ENCODE measurements around the gene JPT2.
"Not testable (repeated sequence)": the region's sequence is repeated elsewhere in the genome, so short reads cannot be mapped to it uniquely, and the experiment has no call there.

Gene JPT2

DNA sequence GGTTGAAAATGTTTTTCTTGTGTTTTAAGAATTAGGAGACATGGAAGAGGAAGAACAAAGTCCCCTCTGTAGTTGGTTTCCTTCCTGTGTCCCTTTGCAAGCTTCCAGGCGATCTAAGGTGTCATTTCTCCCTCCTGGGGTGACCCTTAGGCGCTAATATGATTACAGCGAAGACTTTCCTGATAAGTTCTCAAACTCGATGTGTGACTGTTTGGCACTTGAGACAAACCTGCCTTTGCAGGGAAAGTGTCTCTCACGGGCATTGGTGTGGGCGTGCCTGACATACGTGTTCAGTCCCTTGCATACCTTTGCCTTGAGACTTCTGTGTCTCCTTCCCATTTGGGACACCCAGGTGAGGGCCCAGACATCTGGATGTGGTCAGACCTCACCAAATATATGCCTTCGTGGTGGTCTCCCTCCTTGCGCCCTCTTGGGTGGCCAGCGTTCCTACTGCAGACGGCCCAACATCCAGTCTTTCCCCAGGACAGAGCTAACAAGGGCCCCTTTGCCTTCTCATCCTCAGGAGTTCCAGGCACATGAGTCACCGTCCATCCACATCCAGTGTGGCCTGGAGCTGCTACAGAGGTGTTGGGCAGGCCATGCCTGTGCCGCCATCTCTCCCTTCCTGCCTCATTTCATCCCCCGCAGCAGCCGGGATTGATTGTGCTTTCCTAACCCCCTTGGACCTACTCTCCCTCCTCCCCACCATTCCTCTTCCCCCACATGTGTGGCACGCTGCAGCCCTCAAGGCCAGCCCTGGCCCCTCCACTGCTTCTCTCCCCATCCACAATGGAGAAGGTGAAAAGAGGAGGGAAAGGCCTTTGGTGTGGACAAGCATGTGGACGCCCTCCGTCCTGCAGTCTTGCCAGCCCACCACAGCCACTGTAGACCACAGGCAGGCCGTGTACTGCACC is 3.1 kb upstream of the JPT2 start:
- DNase-seq (ENCODE audit: low read depth, low spot score) = peak; percentile 78

GRCh38 chr16:1676661-1677060 is 1.4 kb upstream of the JPT2 start:
- no peak for DNase-seq (ENCODE audit: low read depth, low spot score)

DNA sequence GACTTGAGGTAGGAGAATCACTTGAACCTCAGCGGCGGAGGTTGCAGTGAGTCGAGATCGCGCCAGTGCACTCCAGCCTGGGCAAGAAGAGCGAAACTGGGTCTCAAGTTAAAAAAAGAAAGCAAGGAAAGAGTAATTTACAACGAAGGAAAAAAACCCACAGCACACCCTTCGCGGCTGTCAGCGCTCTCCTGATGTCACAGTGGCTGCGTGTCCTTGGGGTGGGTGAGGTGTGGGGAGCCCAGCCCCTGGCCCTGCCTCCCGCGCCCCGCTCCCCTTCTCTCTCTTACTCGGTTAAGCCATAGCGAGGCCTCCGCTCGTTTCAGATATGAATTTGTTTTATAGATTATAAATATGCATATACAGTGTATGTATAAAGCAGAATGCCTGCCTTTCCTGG is 740 bp upstream of the JPT2 start:
- DNase-seq (ENCODE audit: low read depth, low spot score) = no peak

GRCh38 chr16:1678500-1679098 is 520 bp downstream of the JPT2 start:
- DNase-seq (ENCODE audit: low read depth, low spot score) = peak; percentile 60

DNA sequence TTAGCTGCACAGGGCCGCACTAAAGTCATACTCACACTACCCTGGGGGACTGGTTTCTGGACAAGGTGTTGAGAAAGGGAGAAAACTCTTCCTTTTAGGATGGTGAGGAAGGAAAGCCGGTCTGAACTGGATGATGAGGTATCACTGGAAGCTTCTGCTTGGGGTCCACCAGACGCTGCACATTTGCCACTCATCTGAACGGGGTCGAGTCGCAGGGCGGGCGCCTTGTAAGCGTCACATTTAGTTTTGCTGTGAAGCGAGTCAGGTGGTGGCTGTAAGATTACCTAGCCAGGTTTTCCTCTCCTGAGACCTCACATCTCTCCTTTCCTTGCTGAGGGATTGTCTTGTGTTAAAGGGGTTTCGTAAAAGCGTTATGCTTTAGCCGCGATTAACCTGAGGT is 2.3 kb downstream of the JPT2 start:
- DNase-seq (ENCODE audit: low read depth, low spot score) = no peak

DNA sequence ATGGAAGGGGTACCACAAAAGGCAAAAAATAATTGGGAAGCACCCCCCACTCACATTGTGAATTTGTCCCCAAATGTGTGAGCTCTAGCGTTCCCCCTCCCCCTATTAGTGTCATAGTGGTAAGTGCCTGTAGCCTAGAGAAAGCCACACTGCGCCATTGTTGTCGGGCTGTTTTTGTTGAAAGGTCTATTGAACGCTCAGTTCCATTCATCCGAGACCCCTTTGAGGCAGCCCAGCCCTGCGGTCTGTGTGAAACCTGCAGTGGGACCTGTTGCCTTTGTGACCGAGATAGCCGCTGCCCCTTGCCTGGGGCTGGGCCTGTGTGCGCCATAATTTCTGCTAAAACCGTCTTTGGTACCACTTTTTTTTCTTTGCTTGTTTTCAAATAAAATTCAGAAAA is 3.0 kb downstream of the JPT2 start:
- no peak for DNase-seq (ENCODE audit: low read depth, low spot score)

GRCh38 chr16:1687427-1688316 is 9.6 kb downstream of the JPT2 start:
- no peak for DNase-seq (ENCODE audit: low read depth, low spot score)

GRCh38 chr16:1688807-1689560 is 10.9 kb downstream of the JPT2 start:
- peak; percentile 96 for DNase-seq (ENCODE audit: low read depth, low spot score)

DNA sequence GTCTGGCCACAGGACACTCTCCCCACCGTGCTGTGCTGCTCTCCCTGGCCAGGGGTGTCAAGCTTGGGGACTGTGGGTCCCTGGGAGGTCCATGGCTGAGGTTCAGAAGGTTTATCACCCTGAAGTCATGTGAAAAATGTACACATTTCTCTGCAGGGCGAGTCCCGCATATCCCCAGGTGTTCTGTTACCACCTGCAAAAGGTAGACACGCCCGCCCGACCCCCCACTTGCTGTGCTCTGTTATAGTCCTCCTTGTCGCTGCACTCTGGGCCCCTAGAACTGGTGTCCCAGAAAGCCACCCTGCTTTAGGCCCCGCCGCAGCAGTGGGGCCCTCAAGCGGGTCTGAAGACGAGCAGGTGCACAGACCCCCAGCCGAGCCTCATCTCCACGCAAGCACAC is 11.8 kb downstream of the JPT2 start:
- DNase-seq (ENCODE audit: low read depth, low spot score) = no peak

DNA sequence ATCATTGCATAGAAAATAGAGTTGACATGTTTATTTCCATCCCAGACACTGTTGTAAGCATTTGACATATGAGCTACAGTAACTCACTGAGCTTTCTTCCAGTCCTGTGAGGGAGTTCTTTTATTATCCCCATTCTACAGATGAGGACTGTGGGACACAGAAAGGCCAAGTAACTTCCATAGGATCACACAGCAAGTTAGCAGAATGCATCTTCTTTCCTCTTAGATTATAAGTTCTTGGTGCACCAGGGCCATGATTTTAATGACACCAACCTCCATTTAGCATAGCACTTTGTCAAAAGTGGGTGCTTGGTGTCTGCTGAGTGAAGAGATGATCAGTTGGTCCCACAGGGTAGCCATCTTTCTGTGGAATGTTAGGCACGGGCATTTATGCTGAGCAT is 12.7 kb downstream of the JPT2 start:
- DNase-seq (ENCODE audit: low read depth, low spot score) = no peak

- DNase-seq (ENCODE audit: low read depth, low spot score) = peak; percentile 42
These were observed 13.2 kb downstream of the JPT2 start for GRCh38 chr16:1691276-1691675.

DNA sequence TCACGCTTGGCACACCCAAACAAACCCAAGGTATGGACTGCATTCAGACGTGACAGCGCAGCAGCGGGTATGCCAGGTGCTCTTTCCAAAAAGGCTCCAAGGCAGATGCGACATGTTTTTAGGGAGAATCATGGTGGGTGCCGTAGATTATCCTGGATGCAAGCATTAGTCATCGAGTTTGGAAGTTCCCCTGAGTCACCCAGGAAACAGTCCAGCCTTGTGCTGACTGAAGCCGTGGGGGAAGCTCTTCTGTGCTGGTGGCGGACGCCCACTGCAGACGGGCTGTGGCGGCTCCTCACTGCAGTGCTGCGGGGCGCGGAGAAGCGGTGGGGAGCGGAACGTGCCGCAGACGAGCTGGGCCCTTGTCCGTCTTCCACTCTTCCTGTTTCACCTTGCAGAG is 13.9 kb downstream of the JPT2 start:
- peak; percentile 86 for DNase-seq (ENCODE audit: low read depth, low spot score)

DNA sequence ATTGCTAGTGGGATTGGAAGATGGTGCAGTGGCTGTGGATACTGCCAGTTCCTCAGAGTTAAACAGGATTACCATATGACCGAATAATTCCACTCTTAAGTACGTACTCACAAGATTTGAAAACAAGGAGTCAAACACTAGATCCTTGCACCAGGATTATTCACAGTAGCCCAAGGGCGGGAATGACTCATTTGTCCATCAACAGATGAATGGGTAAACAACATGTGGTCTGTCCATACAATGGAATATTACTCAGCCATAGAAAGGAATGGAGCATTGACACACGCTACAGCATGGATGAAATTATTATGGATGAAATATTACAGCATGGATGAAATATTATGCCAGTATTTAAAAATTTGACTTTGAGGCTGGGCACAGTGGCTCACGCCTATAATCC is 18.8 kb downstream of the JPT2 start:
- no peak for DNase-seq (ENCODE audit: low read depth, low spot score)

GRCh38 chr16:1698680-1699079 is 20.6 kb downstream of the JPT2 start:
- no peak for DNase-seq (ENCODE audit: low read depth, low spot score)

- DNase-seq (ENCODE audit: low read depth, low spot score) = no peak
These were observed 22.2 kb downstream of the JPT2 start for GRCh38 chr16:1700246-1700645.

DNA sequence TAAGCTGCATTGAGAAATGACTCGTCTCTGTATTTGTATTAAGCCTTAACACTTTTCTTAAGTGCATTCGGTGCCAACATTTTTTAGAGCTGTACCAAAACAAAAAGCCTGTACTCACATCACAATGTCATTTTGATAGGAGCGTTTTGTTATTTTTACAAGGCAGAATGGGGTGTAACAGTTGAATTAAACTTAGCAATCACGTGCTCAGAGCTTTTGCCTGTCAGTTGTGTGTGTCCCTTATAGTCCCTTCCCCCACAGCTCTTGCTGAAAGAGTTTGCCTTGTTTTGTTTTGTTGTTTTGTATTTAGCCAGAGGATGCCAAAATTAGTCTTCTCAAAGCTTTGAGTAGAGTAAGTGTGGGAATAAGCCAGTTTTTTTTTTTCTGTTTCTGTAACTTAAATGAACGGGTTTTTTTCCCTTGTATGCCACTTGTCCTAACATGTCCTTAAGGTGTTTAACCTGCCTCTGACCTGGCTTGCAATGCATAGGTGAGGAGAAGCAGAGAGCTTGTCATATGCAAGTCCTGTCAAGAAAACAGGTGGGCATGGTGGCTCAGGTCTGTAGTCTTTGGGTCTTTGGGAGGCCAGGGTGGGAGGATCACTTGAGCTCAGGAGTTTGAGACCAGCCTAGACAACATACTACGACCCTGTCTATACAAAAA is 23.3 kb downstream of the JPT2 start:
- no peak for DNase-seq (ENCODE audit: low read depth, low spot score)

DNA sequence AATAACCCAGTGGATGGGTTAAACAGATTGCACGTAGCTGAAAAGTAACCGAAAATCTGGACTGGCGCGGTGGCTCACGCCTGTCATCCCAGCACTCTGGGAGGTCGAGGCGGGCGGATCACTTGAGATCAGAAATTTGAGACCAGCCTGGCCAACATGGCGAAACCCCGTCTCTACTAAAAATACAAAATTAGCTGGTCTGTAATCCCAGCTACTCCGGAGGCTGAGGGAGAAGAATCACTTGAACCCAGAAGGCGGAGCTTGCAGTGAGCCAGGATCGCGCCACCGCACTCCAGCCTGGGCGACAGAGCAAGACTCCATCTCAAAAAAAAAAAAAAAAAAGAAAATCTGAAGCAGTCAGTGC is 27.2 kb downstream of the JPT2 start:
- not testable (repeated sequence) for DNase-seq (ENCODE audit: low read depth, low spot score)

DNA sequence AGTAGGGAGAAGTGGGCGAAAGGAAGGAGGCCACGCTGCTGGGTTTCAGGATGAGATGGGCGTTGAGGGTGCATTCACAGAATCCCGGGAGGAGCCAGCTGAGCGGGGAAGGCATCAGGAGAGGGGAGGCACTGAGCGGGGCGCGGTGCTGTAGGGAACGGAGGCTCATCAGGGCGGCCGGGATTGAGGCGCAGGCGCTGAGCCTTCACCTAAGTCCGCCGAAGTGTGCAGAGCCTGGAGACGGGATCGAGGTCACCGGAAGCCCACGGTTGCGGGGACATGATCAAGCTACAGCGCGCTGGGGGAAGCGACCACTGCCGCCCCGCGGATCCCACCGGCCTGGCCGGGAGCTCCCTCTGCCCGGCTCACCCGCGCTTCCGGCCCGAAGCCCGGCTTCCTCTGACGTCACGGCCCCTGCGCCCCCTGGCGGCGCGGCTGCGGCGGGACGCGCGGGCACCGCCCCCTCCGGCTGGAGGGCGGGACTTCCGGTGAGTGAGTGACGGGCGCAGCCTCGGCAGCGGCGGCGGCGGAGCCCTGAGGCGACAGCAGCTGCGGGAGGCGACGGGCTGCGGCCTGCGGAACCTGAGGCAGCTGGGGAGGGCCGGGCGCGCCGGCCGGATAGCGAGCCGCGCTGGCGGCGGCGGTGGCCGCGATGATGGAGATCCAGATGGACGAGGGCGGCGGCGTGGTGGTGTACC is 27.8 kb downstream of the JPT2 start, which contains the start of gene MAPK8IP3:
TSS of gene MAPK8IP3 (plus strand) at position 508 of the 698 bp plus-strand sequence. CDS start at position 653, 145 bp downstream.
- peak; percentile 98 for DNase-seq (ENCODE audit: low read depth, low spot score)

- DNase-seq (ENCODE audit: low read depth, low spot score) = peak; percentile 56
These were observed 28.5 kb downstream of the JPT2 start for GRCh38 chr16:1706386-1707192.

Data from astrocyte of the hippocampus (primary cell).